Superior temporal gyrus (tissue), 1 donor: Measurements from ENCODE around the gene SMIM24.
"Not testable (repeated sequence)": the region's sequence is repeated elsewhere in the genome, so short reads cannot be mapped to it uniquely, and the experiment has no call there.

Experiments
- DNase-seq: peaks from one replicate; pipeline ENCODE4 v3.0.0-alpha.2; 2016; ENCODE audit errors: extremely low spot score

SMIM24 gene

DNA sequence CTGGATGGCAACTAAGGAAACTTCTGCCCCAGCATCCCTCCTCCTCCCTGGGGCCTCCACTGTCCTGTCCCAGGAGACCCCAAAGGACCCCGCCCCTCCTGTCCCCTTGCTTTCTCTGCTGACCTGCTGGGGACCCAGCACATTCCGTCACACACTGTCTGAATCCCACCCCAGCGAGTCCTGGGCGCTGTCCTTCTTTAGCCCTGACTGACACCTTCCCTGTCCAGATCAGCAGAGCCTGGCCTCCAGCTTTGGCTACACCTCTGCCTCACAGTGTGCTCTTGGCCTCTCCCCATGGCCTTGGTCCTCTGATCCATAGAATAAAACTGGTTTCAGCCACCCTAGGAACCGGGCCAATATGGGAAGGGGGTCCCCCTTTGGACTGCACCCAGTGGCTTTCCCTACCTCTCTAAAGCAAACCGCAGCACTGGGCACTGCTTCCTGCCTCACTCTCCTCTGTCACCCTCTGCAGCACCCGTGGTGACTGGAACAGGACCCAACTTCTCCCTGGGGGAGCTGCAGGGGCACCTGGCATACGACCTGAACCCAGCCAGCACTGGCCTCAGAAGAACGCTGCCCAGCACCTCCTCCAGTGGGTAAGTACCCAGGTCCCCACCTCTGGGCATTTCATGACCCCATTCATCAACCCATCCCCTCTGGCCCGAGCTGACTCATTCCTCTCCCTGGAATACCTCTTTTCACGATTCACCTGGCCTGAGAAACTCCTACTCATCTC lies 46.4 kb downstream of the SMIM24 start:
- DNase-seq: no peak

DNA sequence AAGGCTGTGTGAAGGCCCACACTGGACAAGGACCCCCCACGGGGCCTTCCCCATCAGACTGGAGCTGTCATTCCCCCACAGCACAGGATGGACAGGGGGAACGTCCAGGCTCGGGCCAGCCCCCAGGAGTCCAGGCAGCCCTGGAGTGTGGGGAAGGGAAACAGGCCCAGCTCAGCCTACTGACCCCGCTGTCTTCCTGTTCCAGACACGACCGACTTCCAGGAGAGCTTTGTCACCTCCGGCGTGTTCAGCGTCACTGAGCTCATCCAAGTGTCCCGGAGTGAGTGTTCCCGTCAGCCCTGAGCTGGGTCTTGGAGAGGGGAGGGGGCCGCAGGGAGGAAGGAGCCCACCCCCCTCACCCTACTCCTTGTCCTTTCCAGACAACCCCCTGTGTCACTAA lies 47.0 kb downstream of the SMIM24 start:
- DNase-seq: no peak

DNA sequence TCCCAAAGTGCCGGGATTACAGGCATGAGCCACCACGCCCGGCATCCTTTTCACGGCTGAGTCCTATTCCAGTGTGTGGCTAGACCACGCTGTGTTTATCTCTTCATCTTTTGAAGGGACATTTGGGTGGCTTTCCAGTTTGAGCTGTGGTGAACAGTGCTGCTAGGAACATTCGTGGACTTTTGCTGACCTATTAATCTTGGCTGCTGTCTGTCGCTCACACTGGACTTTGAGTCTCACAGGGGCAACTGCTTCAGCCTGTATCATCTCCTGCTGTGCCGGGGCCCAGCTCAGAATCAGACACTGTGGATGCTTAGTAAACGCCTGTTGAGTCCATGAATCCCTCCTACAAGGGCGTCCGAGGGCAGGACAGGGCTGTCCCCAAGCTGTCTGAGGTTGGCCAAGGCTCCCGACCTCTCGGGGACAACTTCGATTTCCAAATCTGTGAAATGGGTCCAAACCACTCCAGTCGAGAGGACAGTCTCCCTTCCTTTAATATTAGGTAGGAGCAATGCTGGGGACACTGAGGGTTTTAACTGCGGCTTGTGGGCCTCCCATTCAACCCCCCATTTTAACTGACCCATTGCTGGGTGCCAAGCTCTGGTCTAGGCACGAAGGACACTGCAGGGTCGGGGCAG lies 48.4 kb downstream of the SMIM24 start:
- no peak for DNase-seq

DNA sequence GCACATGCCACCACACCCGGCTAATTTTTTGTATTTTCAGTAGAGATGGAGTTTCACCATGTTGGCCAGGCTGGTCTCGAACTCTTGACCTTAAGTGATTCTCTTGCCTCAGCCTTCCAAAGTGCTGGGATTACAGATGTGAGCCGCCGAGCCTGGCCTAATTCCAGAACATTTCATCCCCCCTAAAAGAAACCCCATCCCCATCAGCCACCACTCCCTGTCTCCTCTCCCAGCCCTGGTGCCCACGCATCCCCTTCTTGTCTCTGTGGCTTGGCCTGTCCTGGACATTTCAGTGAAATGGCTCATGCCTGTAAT lies 50.0 kb downstream of the SMIM24 start:
- DNase-seq: not testable (repeated sequence)

DNA sequence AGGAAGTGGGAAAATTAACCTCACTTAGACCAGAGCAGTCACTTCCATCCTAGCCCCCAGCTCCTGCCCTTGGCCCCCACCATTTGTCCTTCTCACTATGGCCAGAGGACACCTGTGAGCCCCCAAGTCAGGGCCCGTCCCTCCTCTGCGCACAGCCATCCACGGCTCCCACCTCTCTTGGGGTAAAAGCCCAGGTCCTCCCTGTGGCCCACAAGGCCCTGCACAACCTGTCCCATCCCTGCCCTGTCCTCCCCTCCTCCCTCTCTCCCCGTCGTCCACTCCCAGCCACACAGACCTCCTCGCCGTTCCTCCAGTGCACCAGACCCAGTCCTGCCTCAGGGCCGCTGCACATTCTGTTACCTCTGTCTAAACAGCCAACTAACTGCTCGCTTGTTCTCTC lies 53.9 kb downstream of the SMIM24 start:
- DNase-seq: no peak
